GM19240 (cell line): ENCODE data around the gene RAD23A.

ENCODE experiments used
- DNase-seq: peaks from one replicate; pipeline ENCODE4 v3.0.0; 2011; ENCODE audit warnings: low spot score; ENCODE audit not compliant: insufficient read length

Gene RAD23A

DNA sequence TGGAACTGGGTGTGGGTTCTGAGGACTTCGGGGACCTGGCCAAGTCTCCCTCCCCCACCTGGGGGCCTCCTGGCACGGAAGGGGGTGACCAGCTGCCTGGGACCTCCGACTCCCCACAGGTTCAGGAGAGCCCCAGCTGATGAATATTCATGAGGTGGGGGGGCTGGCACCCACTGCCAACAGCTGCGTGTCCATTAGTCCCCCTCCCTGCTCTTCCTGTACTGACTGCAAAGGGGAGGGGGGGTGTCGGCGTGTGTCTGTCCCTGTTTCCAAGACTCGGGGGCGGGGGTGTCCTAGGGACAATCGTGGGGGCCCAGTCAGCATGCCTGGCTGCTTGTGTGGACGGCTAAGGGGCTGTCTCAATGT is 39.0 kb downstream of the RAD23A start:
- DNase-seq, result no peak

DNA sequence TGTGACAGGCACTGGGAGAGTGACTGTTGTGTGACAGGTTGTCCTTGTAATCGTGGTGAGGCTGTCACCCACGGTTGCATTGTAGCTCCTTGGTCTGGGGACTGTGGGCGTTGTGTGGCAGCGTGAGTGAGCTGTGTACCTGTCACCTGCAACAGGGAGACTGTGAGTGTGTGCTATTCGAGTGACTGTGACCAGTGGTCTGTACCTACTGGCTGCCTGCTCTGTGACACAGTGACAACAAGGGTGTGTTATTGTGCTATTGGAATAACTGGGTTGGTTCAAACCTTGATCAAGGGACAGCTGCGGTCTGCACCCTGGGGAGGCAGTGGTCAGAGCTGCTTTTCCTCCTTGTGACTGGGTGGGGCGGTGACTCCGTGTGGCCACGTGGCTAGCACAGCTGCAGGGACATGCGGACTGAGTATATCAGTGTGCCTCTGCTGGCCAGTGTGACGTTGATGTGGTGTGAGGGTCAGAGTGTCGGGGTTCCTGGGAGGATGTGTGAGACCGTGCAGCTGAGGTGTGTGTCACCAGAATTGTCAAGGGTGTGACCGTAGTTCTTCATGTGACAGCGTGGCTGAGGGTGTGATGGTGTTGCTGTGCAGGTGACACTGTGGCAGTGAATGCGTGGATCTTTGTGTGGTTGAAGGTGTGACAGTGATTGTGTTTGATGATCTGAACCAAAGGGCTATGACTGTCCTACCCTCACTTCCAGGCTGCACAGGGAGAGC is 39.6 kb downstream of the RAD23A start:
- DNase-seq, result no peak

DNA sequence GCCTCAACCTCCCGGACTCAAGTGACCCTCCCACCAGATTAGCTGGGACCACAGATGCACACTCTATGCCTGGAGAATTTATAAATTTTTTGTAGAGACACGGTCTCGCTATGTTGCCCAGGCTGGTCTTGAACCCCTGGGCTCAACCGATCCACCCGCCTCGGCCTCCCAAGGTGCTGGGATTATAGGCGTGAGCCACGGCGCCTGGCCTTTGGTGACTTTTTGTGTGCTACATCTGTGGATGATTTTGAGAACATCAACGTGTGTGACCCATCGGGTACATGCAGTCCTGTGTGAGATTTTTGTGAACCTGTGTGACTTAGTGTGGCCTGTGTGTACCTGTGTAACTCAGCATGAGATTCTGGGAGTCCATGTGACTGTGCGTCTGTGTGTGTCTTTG is 41.1 kb downstream of the RAD23A start:
- no peak for DNase-seq

DNA sequence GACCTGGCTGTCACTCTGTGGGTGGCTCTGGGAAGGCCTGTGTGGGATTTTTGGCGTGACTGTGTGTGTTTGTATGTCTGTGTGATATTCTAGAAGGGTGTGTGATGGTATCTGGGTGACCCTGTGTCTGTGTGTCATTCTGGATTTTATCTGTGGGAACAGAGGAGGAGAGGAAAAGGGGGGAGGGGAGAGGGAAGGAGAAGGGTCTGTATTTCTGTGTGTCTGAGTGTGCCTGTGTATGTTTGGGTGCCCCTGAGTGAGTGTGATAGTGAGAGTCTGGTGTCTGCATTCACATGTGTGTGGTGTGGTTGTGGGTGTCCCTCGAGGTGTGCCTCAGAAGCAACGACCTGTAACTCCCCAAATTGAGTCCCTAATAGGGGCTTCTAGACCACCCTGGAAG is 41.5 kb downstream of the RAD23A start:
- no peak for DNase-seq

DNA sequence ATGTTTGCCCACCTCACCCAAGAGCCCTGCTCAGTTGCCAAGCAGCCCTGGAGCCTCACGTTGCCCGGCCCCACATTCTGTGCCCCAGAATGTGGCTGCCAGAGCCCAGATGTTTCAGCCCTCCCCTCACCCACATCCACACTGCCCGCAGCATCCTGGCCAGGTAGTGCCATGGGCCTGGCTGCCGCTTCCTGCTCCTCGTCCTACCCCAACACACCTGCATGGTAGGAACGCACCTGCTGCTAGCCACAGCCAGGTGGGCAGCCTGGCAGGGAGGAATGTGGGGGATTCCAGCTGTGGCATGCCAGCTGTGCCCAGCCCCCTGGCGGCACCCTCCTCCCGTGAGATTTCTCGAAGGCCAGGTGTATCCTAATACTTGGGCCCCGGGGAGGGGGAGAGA is 42.1 kb downstream of the RAD23A start:
- no peak for DNase-seq

DNA sequence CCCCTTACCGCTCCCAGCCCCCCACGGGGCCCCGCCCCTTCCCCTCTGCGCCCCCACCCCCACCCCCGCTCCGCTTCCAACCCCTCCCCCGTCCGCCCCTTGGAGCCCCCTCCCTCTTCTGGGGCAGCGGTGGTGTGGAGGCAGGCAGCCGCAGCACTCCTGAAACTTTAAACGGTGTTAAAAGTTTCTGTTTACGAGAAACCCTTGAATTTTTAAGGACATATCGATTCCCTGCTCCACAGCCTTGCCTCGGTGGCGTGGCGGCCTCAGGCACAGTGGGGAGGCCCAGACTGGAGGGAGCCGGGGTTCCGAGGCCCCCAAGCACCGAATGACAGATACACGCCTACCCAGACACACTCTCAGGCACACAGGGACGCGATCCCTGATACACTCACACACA is 44.8 kb downstream of the RAD23A start:
- DNase-seq, result no peak

DNA sequence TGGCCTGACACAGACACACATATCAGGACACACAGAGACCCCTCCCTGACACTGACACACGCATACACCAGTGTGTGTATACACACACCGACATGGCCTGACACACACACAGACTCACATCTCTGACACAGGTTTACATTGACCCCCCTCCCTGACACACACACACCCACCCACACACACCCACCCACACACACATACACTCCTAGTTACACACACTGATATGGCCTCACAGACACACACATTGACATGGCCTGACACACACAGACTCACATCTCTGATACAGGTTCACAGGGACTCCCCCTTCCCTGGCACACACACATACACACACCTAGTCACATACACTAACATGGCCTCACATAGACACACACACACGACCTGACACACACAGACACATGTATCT is 45.2 kb downstream of the RAD23A start:
- DNase-seq, result no peak

DNA sequence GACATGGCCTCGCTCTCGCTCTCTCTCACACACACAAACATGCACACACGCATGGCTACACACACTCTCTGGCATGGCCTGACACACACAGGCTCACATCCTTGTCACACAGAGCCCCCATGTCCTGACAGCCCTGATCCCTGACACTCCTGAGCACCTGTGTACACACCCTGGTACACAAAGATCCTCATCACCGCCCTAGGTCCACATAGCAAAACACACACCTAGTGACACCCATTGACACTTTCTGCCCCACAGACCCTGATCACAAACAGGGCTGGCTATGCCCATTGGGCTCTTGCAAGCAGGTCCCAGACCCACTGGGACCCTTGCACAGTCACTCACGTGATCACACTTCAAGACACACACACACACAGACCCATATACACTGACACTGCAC is 45.6 kb downstream of the RAD23A start:
- DNase-seq, result no peak

DNA sequence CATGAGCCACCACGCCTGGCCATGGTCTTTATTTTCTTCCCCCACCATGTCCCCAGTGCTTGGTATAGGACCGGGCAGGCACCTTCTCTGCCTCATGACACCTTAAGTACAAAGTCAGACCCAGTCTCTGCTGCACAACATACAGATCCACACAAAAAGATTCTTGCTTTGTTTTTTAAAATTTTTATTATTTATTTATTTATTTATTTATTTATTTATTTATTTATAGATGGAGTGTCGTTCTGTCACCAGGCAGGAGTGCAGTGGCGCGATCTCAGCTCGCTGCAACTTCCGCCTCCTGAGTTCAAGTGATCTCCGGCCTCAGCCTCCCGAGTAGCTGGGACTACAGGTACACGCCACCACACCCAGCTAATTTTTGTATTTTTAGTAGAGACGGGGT is 47.1 kb downstream of the RAD23A start:
- DNase-seq, result no peak

DNA sequence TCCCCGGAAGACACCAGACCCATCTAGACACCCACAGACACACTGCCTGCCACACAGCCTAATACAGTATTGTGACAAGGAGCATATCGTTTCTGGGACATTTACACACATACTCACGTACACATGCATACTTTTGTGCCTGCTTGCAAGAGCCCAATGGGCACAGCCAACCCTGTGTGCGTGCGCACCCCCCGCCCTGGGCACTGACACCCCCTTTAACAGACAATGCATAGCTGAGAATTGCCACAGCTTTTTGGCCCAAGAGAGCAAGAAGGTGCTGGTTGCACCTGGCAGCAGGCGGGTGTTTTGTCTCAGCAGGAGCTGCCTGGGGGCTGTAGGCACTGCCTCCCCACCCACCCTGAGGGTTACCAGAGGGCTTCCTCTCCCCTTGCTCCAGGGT is 47.9 kb downstream of the RAD23A start:
- no peak for DNase-seq

DNA sequence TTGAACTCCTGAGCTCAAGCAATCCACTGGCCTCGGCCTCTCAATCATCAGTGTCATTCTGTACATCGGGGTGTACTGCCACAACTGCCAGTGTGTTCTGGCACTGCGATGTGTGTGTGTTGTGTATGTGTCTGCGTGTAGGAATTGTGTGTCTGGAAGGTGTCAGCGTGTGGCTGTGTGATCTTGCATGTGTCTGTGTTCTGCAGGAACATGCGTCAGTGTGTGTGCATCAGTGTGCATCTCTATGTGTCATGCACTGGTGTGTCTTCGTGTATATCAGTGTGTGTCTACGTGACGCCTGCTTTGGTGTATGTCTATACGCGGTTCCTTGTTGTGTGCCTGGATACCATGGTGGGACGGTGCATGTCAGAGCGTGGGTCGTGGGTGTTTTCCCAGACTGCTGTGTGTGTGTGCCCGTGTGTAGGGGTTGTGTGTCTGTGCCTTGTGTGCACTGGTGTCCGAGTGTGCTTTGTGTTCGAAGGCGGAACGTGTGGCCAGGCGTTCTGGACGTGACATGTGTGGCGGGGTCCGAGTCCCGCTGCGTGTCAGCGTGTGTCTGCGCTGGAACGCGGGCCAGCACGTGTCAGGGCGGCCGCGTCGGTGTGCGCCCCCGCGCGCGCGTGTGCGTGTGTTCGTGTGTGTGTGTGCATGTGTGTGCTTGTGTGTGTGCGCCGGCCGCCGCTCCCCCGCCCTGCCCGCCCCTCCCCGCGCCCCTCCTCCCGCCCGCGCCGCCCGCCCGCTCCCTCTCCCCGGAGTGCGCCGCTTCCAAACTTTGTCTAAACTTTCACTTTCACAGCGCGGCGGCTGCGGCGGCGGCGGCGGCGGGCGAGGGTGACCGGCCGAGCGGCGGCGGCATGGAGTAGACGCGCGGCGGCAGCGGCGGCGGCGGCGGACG is 49.3 kb downstream of the RAD23A start, which contains the start of gene NFIX:
NFIX (plus strand) TSS at position 775 of the 895 bp plus-strand sequence. CDS start 363 bp downstream, outside the sequence.
- DNase-seq, result no peak

DNA sequence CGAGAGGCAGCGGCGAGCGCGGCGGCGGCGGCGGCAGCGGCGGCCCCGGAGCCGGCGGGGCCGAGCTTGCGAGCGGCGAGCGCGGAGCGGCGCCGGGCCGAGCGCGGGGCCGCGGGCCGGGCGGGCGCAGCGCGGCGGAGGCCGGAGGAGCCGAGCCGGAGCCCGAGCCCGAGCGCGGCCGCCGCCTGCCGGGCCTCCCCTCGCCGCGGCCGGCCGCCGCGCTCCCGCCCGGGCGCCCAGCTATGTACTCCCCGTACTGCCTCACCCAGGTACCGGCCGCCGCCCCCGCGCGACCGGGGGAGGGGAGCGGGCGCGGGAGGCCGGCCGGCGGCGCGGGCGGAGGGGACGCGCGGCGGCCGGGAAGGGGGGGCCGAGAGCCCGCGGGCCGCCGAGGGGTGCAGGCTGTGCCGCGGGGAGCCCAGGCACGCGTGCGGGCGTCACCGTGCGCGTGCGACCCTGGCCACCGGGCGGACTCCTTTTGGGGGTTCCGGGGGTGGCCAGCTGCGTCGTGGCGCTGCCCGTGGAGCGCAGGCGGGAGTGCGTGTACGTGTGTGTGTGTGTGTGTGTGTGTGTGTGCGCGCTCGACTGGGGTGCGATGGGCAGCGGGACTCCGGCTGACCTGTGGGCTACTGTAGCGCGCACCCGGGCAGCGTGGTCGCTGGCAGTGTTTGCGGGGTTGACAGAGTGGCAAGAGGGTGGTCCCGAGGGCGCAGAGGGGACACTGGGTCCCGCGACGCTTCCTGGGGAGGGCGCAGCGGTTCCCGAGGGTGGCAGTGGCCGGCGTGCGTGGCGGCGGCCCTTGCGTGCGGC is 50.1 kb downstream of the RAD23A start:
- DNase-seq, result peak; percentile 40

DNA sequence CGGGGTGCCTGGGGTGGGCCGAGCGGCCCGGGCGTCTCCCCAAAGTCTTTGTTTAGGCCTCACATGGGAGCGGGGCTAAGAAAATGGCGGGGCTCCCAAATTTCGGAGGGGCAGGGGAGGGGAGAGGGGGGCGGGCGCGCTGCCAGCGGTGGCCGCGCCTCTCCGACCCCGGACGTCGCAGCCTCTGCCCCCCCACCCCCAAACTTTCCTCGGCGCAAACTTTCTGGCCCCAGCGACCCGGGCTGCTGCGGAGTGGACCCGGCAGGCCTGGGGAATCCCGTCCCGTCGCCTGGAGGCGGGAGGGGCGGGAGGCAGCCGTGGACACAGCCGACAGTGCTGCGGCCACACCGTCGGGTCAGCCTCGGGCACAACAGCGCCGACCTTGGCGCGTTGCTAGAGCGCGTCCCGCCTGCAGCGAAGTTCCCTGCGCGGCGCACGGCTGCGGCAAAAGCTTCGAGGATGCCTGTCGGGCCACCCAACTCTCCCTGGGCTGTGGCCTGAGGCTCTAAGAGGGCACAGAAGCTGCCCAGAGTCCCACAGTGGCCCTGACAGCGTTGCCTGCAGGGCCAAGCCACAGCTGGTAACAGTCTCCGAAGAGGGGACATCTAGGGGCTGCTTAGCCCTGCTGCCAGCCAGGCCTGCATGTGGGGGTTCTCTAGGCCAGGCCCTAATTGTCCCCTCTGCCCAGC is 50.9 kb downstream of the RAD23A start:
- DNase-seq, result no peak

DNA sequence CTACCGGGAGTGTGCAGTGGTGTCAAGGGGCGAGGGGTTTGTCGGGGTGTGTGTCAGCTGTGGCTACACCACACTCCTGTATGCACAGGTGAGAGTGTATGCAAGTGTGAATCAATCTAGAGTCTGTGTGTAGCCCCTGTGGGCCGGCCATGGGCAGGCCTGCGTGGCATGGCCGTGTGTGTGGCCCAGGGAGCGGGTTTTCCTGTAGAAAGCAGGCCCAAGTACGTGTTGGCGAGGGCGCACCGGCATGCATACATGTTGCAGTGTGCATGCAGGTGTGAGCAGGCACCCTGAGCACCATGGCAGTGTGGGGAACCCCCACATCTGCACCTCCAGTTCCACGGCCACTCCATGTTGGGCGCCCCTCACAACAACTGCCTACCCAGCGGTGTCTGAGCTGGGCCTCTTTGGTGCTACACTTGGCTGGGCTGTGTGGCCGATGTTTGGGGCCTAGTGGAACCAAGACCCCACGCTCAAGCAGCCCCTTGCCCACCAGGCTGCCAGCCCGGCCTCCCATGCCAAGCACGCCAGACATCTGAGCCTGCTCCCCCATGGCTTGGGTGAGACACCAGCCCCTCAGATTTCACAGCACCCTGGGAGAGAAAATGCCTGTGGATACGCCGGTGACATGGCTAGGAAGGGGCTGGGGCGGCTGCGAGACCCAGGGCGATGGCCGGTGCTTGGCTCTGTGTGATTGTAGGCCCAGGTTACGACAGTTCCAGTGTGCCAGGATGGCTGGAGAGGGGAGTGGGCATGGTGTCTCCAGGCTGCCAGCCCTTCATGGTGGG is 51.7 kb downstream of the RAD23A start:
- no peak for DNase-seq

DNA sequence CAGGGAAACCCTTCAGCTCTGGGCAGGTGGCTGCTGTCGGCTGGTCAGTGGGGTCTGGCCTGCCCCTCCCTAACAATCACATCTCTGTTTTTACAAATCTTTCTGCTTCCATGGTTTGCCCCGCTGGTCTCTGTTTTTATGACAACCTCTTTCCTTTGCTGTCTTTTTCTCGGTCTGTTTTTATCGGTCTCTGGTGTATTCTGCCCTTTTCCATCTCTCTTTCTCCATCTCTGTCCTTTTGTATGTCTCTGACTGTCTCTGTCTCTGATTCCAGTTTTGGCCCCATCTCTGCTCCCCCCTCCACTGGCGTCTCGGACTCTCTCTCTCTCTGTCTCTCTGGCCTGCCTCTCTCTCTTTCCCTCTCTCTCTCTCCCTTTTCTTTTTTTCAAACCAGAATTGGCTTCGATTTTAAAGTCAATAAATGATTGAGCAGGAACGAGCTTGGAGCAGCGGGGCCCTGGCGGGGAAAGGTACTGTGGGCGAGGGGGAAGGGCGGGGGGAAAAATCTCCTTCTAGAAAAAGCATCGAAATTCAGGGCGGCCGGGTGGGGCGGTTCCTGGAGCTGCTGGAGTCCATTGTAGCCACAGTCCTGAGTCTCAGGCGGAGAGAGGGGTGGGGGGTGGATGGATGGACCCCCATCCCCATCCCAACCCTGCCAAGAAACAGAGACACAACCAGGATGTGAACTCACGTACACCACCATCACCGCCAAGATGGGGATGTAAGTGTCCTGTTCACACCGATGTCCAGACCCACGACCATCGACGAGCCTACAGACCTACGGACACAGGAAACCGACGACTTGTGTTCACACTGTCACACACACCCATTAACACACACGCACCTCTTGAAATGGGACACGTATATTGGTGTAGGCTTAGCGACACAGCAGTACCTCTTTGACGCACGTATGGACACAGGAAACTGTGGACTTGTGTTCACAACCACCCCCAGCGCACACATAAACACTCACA is 52.6 kb downstream of the RAD23A start:
- DNase-seq, result no peak

DNA sequence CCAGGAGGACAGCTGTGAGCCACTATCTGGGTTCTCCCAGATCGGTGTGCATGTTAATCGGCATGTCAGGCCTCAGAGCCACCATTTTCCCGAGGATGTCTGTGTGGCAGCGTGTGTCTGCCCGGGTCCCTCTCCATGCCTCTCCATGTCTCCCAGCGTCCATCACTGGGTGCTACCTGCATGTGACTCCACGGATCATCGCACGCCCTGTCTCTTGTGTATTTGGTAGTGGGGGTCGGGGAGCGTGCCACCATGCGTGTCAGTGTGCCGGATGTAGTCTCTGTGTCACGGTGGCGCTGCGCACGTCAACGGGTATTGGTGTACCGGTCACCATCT is 55.5 kb downstream of the RAD23A start:
- no peak for DNase-seq

DNA sequence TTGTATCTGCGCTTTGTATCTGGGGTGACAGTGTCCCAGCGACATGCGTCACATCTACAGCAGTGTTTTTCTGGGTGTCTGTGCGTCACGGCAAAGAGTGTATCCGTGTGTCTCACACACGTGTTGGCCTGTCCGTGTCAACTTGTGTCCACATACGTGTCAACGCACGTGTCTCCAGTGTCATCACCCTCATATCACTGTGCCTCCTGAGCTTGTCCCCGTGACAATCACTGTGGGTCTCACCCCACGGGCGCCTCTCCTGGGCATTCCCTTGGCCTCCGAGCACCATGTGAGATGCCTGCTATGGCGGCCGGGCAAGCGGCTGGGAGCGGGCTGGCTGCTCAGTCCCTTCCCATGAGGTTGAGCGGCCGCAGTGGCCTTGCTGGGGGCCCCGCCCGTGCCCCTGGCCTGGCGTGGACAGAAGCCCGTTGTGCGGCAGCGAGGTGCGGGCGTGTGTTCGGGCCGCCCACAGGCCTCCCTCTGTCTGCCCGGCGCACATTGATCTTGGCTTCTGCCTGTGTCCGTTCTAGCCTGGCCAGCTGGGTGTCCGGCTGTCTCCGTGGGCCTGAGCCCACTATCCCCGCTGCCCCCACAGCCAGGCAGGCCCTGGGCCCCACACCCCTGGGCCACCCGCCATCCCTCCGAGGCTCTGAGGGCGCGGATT is 56.0 kb downstream of the RAD23A start:
- DNase-seq, result no peak

DNA sequence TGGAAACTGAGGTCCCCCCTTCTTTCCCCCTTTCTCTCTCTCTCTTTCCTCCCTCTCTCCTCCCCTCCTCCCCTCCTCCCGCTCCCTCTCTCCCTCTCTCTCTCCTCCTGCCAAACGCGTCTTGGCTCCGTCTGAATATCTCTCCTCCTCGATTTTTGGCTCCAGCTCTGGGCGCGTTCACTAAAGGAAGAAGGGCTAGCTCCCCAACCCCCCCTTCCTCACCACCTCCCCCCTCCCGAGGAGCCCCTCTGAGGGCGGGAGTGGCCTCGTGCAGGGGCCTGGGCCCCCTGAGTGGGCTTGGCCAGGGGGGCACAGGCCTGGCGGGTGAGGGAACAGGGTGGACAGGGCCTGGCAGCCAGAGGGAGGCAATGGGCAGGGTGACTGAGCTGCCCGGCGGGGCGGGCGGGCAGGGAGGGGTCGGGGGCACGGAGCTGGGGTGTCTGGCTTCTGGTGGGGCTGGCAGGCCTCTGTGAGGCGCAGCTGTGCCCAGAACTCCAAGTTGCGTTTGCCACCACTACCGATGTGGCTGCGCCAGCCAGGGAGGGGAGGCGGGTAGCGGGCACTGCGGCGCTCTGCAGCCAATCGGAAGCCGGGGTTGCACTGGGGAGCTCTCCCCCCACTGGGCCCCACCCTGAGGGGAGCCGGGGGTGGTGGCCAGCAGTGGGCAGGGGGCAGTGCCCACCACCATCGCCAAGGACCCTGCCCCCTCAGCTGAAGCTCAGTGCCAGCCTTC is 56.7 kb downstream of the RAD23A start:
- DNase-seq, result no peak
